ENCODE measurements around the gene TDP1. TPM values are rescaled to one million over a fixed set of nuclear protein-coding genes. Genes with fewer than 3 reads are reported as not detected.

The TDP1 gene
- total and polyA plus RNA-seq, 2 experiments from 2014 or later, result 23.0 to 63.6 TPM

GRCh38 chr14:89953602-89954001 is 2.1 kb upstream of the TDP1 start:
- no peak overlapping the region for H3K27ac Mint-ChIP-seq
- peak overlapping the region; percentile 79 for H3K4me2 ChIP-seq
- H4K20me1 ChIP-seq (replicated peaks; ENCODE audit: insufficient read depth), result no peaks in the 10 kb centered on the region
- peaks cover 51% of the 10 kb centered on the region for H3K36me3 Mint-ChIP-seq (ENCODE audit: low read depth)
- H3K4me1 ChIP-seq (ENCODE audit: insufficient read depth), result peaks cover 8% of the 10 kb centered on the region
- peaks cover 7% of the 10 kb centered on the region; the same call in 1 of the 2 replicates for H3K36me3 ChIP-seq (ENCODE audit: insufficient read depth)
- H3K79me2 ChIP-seq (replicated peaks; ENCODE audit: insufficient read depth), result peaks cover 18% of the 10 kb centered on the region
- no peak overlapping the region for H3K27ac ChIP-seq (ENCODE audit: low read depth)
- DNase-seq (ENCODE audit: low spot score) (no peak), ATAC-seq (no peak)
- H3K4me1 Mint-ChIP-seq, result peaks cover 13% of the 10 kb centered on the region
- TF ChIP-seq EZH2phosphoT487 (IDR thresholded peaks at IDR 0.05; ENCODE audit: unreplicated experiment) (no peak), JUNB (IDR thresholded peaks at IDR 0.05; ENCODE audit: unreplicated experiment) (no peak), POLR2AphosphoS5 (IDR thresholded peaks at IDR 0.05; ENCODE audit: low read depth) (no peak), CREB1 (CRISPR knock-in tag; IDR thresholded peaks at IDR 0.05; ENCODE audit: low read depth) (no peak)
- peak overlapping the region; percentile 68 for H3K4me3 ChIP-seq
- no peaks in the 10 kb centered on the region for H3K9me2 ChIP-seq (ENCODE audit: insufficient read depth)
- peaks cover 13% of the 10 kb centered on the region for H3K27me3 Mint-ChIP-seq (ENCODE audit: insufficient read depth, low read depth, poor library complexity)
- H3K27me3 ChIP-seq (ENCODE audit: insufficient read depth), result no peaks in the 10 kb centered on the region
- no peak overlapping the region for H2AFZ ChIP-seq
- H3K4me3 Mint-ChIP-seq, result peak overlapping the region; percentile 98
- H3F3A ChIP-seq (replicated peaks; ENCODE audit: low read depth), result 0 out of 2 replicates have a peak, but pooled peaks cover 4% of the 10 kb centered on the region
- H3K9me3 Mint-ChIP-seq, result peaks cover 22% of the 10 kb centered on the region

- no peaks in the 10 kb centered on the region for H3K9me2 ChIP-seq (ENCODE audit: insufficient read depth)
- Mint-ChIP-seq H3K9me3 (peaks cover 22% of the 10 kb centered on the region), H3K4me3 (peak within 1 kb of the TSS; percentile 98), H3K36me3 (ENCODE audit: low read depth) (peaks cover 52% of the 10 kb centered on the region), H3K27me3 (ENCODE audit: insufficient read depth, low read depth, poor library complexity) (peaks cover 13% of the 10 kb centered on the region), H3K27ac (peak within 1 kb of the TSS; percentile 98), H3K4me1 (peaks cover 13% of the 10 kb centered on the region)
- peaks cover 12% of the 10 kb centered on the region; the same call in 1 of the 2 replicates for H3K36me3 ChIP-seq (ENCODE audit: insufficient read depth)
- peak; percentile 100 for DNase-seq (ENCODE audit: low spot score)
- H3F3A ChIP-seq (replicated peaks; ENCODE audit: low read depth), result 0 out of 2 replicates have a peak, but pooled peaks cover 4% of the 10 kb centered on the region
- peaks cover 26% of the 10 kb centered on the region for H3K79me2 ChIP-seq (replicated peaks; ENCODE audit: insufficient read depth)
- H3K27me3 ChIP-seq (ENCODE audit: insufficient read depth), result no peaks in the 10 kb centered on the region
- peak within 1 kb of the TSS; percentile 75; the same call in 1 of the 2 replicates for H3K27ac ChIP-seq (ENCODE audit: low read depth)
- peak within 1 kb of the TSS; percentile 88 for H3K4me2 ChIP-seq
- H2AFZ ChIP-seq, result peak within 1 kb of the TSS; percentile 78
- peak within 1 kb of the TSS; percentile 84 for H3K4me3 ChIP-seq
- H4K20me1 ChIP-seq (replicated peaks; ENCODE audit: insufficient read depth), result no peaks in the 10 kb centered on the region
- ATAC-seq, result peak; percentile 86
- peaks cover 8% of the 10 kb centered on the region for H3K4me1 ChIP-seq (ENCODE audit: insufficient read depth)
- TF ChIP-seq ZNF331 (CRISPR knock-in tag; IDR thresholded peaks at IDR 0.05; ENCODE audit: low read depth), result no peak
- no peak for TF ChIP-seq ZNF462 (CRISPR knock-in tag; IDR thresholded peaks at IDR 0.05)
- TF ChIP-seq POLR2AphosphoS5 (IDR thresholded peaks at IDR 0.05; ENCODE audit: low read depth), result peak; percentile 92
- TF ChIP-seq ZNF114 (CRISPR knock-in tag; IDR thresholded peaks at IDR 0.05), result no peak
- peak; percentile 65 for TF ChIP-seq CREB1 (CRISPR knock-in tag; IDR thresholded peaks at IDR 0.05; ENCODE audit: low read depth)
- TF ChIP-seq NANOG (IDR thresholded peaks at IDR 0.05; ENCODE audit: borderline replicate concordance), result no peak
- no peak for TF ChIP-seq EZH2phosphoT487 (IDR thresholded peaks at IDR 0.05; ENCODE audit: unreplicated experiment)
- TF ChIP-seq EZH2 (IDR thresholded peaks at IDR 0.05; ENCODE audit: low read depth, unreplicated experiment), result no peak
- no peak for TF ChIP-seq REST (IDR thresholded peaks at IDR 0.05; ENCODE audit: unreplicated experiment)
- no peak for TF ChIP-seq JUNB (IDR thresholded peaks at IDR 0.05; ENCODE audit: unreplicated experiment)
These were observed 1.4 kb upstream of the TDP1 start, which contains the start of gene EFCAB11 for GRCh38 chr14:89954070-89955021. Gene EFCAB11 (minus strand): TSS chr14:89954730. CDS start chr14:89954660, 70 bp downstream.
